HUES6 (cell line): ENCODE results near the gene SEH1L.
A peak's percentile ranks its signal among the peaks of the same experiment; 100 is the strongest.
"Not testable (repeated sequence)": the region's sequence is repeated elsewhere in the genome, so short reads cannot be mapped to it uniquely, and the experiment has no call there.

Experiments used
- H3K27ac ChIP-seq: 2 replicates; pipeline ENCODE4 v1.7.0; 2013; ENCODE audit warnings: low read depth, mild to moderate bottlenecking, low read length, inconsistent platforms
- H3K27me3 ChIP-seq: 2 replicates; pipeline ENCODE4 v1.6.1; 2013; ENCODE audit warnings: low read length; ENCODE audit not compliant: control insufficient read depth, insufficient read depth
- H3K36me3 ChIP-seq: 2 replicates; pipeline ENCODE4 v1.6.1; 2013; ENCODE audit warnings: low read length; ENCODE audit not compliant: control insufficient read depth, insufficient read depth
- H3K4me1 ChIP-seq: 2 replicates; pipeline ENCODE4 v1.6.1; 2013; ENCODE audit warnings: low read length; ENCODE audit not compliant: control insufficient read depth, insufficient read depth
- H3K4me3 ChIP-seq: 2 replicates; pipeline ENCODE4 v1.5.1; 2013; ENCODE audit warnings: low read depth, low read length
- H3K9ac ChIP-seq: one replicate; pipeline ENCODE4 v1.6.1; 2013; ENCODE audit warnings: mild to moderate bottlenecking, low read length
- H3K9me3 ChIP-seq: 2 replicates; pipeline ENCODE4 v1.6.1; 2013; ENCODE audit warnings: low read depth, low read length; ENCODE audit not compliant: control insufficient read depth, insufficient read depth

SEH1L gene

GRCh38 chr18:12973562-12974213 is 25.9 kb downstream of the SEH1L start:
- Histone ChIP-seq H3K36me3 (peaks cover 74% of the 10 kb centered on the region), H3K4me1 (no peaks in the 10 kb centered on the region), H3K9ac (no peak overlapping the region), H3K27me3 (no peaks in the 10 kb centered on the region), H3K9me3 (peaks cover 6% of the 10 kb centered on the region; the same call in 1 of the 2 replicates), H3K4me3 (no peak overlapping the region), H3K27ac (no peak overlapping the region)

DNA sequence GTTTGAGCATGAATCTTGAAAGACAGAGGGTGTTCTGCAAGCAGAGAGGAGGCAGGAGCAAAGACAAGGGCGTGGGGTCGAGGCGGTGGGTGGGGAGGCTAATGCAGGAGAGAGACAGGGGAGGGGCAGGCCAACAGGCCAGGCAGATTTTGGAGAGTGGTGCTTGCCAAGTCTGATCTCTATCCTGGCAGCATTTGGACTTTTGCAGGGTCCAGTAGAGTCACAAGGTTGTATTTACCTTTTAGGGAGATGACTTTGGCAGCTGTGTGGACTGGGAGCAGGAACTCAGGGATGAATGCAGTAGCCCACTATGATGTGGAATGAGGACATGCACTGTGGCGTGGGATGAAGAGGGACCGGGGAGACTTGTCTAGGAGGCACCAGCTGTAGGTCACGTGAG is 27.7 kb downstream of the SEH1L start:
- no peak overlapping the region for H3K4me3 ChIP-seq
- H3K4me1 ChIP-seq: no peaks in the 10 kb centered on the region
- peaks cover 74% of the 10 kb centered on the region for H3K36me3 ChIP-seq

GRCh38 chr18:12976305-12976704 is 28.5 kb downstream of the SEH1L start:
- Histone ChIP-seq H3K27ac (no peak overlapping the region), H3K27me3 (no peaks in the 10 kb centered on the region), H3K4me3 (no peak overlapping the region), H3K36me3 (peaks cover 68% of the 10 kb centered on the region), H3K9me3 (peaks cover 6% of the 10 kb centered on the region; the same call in 1 of the 2 replicates), H3K9ac (no peak overlapping the region), H3K4me1 (no peaks in the 10 kb centered on the region)

More for the DNA sequence above, 27.7 kb downstream of the SEH1L start:
- Histone ChIP-seq H3K27ac (no peak overlapping the region), H3K27me3 (no peaks in the 10 kb centered on the region), H3K9ac (no peak overlapping the region), H3K9me3 (peaks cover 6% of the 10 kb centered on the region; the same call in 1 of the 2 replicates)

GRCh38 chr18:12980065-12980464 is 32.3 kb downstream of the SEH1L start:
- not testable (repeated sequence) for H3K4me3 ChIP-seq, H3K9ac ChIP-seq, H3K9me3 ChIP-seq, H3K4me1 ChIP-seq, H3K27ac ChIP-seq, H3K27me3 ChIP-seq
- peaks cover 64% of the 10 kb centered on the region for H3K36me3 ChIP-seq

DNA sequence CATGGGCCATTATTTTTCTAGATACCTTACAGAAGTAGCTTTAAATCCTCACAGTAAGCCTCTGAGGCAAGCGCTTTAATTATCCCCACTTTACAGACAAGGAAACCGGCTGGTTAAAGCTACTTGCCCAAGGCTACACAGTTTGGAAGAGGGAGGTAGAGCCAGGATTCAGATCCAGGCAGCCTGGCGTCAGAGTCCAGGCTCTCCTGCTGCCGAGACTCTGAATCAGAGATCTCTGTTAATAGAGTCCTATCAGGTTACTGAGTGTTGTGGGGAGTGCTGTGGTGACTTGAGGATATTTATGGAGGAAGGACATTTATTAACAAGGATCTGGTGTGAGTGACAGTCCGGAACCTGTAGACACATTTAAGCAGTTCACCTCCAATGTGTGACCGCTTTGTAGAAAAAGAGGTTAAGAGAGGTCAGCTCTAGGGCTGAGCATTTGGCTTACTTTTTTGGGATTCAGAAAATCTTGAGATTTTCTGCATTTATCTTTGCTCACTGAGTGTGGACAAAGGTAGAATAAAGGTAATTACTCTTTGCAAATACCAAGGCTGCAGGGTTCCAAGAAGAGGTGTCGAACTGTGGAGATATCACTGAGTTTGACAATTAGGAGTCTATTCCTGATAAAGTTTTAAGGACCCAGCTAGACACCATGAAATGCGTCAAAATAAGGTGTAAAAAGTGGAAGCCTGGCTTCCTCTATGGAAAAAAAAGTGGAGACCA is 41.7 kb downstream of the SEH1L start:
- H3K9ac ChIP-seq: no peak overlapping the region
- H3K27ac ChIP-seq: no peak overlapping the region
- H3K36me3 ChIP-seq: peaks cover 17% of the 10 kb centered on the region
- no peaks in the 10 kb centered on the region for H3K27me3 ChIP-seq
- H3K9me3 ChIP-seq: no peaks in the 10 kb centered on the region
- peak overlapping the region; percentile 100 for H3K4me3 ChIP-seq
- peaks cover 19% of the 10 kb centered on the region; the same call in 1 of the 2 replicates for H3K4me1 ChIP-seq

GRCh38 chr18:12990123-12990475 is 42.3 kb downstream of the SEH1L start:
- H3K4me3 ChIP-seq: peak overlapping the region; percentile 100
- H3K36me3 ChIP-seq: peaks cover 12% of the 10 kb centered on the region
- H3K27me3 ChIP-seq: no peaks in the 10 kb centered on the region
- no peak overlapping the region; the same call in 1 of the 2 replicates for H3K27ac ChIP-seq
- H3K4me1 ChIP-seq: peaks cover 19% of the 10 kb centered on the region; the same call in 1 of the 2 replicates
- peak overlapping the region; percentile 98 for H3K9ac ChIP-seq
- H3K9me3 ChIP-seq: no peaks in the 10 kb centered on the region

GRCh38 chr18:12990641-12990966 is 42.8 kb downstream of the SEH1L start:
- Histone ChIP-seq H3K9me3 (no peaks in the 10 kb centered on the region; the same call in 1 of the 2 replicates), H3K36me3 (peaks cover 13% of the 10 kb centered on the region), H3K4me1 (peaks cover 19% of the 10 kb centered on the region; the same call in 1 of the 2 replicates), H3K9ac (peak overlapping the region; percentile 98), H3K27ac (peak overlapping the region; percentile 63; the same call in 1 of the 2 replicates), H3K27me3 (no peaks in the 10 kb centered on the region), H3K4me3 (peak overlapping the region; percentile 100)

- Histone ChIP-seq H3K36me3 (peaks cover 10% of the 10 kb centered on the region), H3K27ac (peak within 1 kb of the TSS; percentile 85), H3K4me3 (peak within 1 kb of the TSS; percentile 100), H3K27me3 (no peaks in the 10 kb centered on the region), H3K9me3 (no peaks in the 10 kb centered on the region; the same call in 1 of the 2 replicates), H3K4me1 (peaks cover 19% of the 10 kb centered on the region; the same call in 1 of the 2 replicates), H3K9ac (peak within 1 kb of the TSS; percentile 98)
Observed at GRCh38 chr18:12990967-12991820, 43.4 kb downstream of the SEH1L start, which contains the start of gene CEP192. Gene CEP192 (plus strand): TSS chr18:12991362. CDS start chr18:12999425, 8,063 bp downstream.

- H3K4me3 ChIP-seq: peak overlapping the region; percentile 100
- H3K4me1 ChIP-seq: peaks cover 19% of the 10 kb centered on the region; the same call in 1 of the 2 replicates
- H3K9me3 ChIP-seq: no peaks in the 10 kb centered on the region; the same call in 1 of the 2 replicates
- H3K36me3 ChIP-seq: peaks cover 9% of the 10 kb centered on the region
- H3K27ac ChIP-seq: peak overlapping the region; percentile 85
- H3K9ac ChIP-seq: peak overlapping the region; percentile 98
- no peaks in the 10 kb centered on the region for H3K27me3 ChIP-seq
Observed at GRCh38 chr18:12991821-12992179, 44.0 kb downstream of the SEH1L start.

- no peaks in the 10 kb centered on the region; the same call in 1 of the 2 replicates for H3K9me3 ChIP-seq
- peaks cover 19% of the 10 kb centered on the region; the same call in 1 of the 2 replicates for H3K4me1 ChIP-seq
- no peak overlapping the region; the same call in 1 of the 2 replicates for H3K4me3 ChIP-seq
- H3K9ac ChIP-seq: no peak overlapping the region
- 0 out of 2 replicates have a peak, but pooled peaks cover 5% of the 10 kb centered on the region for H3K36me3 ChIP-seq
- H3K27me3 ChIP-seq: no peaks in the 10 kb centered on the region
- no peak overlapping the region for H3K27ac ChIP-seq
Observed at GRCh38 chr18:12993439-12993838, 45.6 kb downstream of the SEH1L start.
